ENCODE results near the gene ITGB4. TPM values are rescaled to one million over a fixed set of nuclear protein-coding genes. Genes with fewer than 3 reads are reported as not detected.

The ITGB4 gene
- total and polyA plus RNA-seq, 9 of the 15 experiments (the other 6 are each of a cell fraction or from before 2014, with no cell fraction given) = 0.05 to 2.8 (median 0.76) TPM; not detected in 3

DNA sequence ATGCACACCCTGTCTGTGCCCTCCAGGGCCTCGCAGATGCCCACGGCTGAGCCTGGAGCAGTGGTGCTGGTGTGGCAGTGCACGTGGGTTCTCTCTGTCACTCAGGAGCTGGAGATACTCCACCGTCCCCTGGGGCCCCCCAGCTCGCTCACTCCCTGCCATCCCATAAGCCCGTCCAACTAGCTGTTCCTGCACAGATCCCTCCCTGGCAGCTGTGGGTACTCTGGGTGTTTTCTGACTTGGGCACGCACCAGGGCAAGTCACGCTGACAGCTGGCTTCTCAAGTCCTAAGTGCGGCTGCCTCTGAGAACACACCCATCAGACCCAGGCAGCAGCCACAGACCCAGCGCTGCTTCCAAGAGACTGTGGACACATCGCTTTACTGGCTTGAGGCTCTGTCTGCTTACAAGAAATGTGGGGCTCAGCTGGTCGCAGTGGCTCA, 25.4 kb upstream of the ITGB4 start:
- 97% methylated on average over 12 of the region's 12 CpGs for WGBS (ENCODE audit: insufficient coverage, low coverage, missing lambda C conversion rate)
- no peak for FAIRE-seq

More for the DNA sequence above, 25.4 kb upstream of the ITGB4 start:
- Histone ChIP-seq H3K4me2 (ENCODE audit: insufficient read depth, low read length) (no peak overlapping the region), H4K20me1 (replicated peaks; ENCODE audit: control insufficient read depth, insufficient read depth, low read length) (0 out of 2 replicates have a peak, but pooled peaks cover 11% of the 10 kb centered on the region), H3K4me3 (no peak overlapping the region), H2AFZ (ENCODE audit: low read depth, low read length) (no peak overlapping the region), H3K79me2 (ENCODE audit: control insufficient read depth, insufficient read depth, low read length) (0 out of 3 replicates have a peak, but pooled peaks cover 4% of the 10 kb centered on the region), H3K9me3 (replicated peaks; ENCODE audit: control insufficient read depth, insufficient read depth, low read depth, low read length) (no peaks in the 10 kb centered on the region), H3K9ac (ENCODE audit: insufficient read depth in 1 of 2, low read depth in 2 of 2, low read length in 2 of 2) (peak overlapping the region in 1 of 2 experiments; percentile 33; a peak in 2 of 4 replicates), H3K9me1 (ENCODE audit: control insufficient read depth, insufficient read depth, low read length) (peaks cover 3% of the 10 kb centered on the region), H3K4me1 (replicated peaks in 1 of 2; ENCODE audit: control insufficient read depth in 2 of 2, insufficient read depth in 2 of 2, low read length in 2 of 2) (peaks cover 5% of the 10 kb centered on the region in 2 experiments; a peak in 4 of 5 replicates), H3K36me3 (ENCODE audit: control insufficient read depth, insufficient read depth, low read length) (peaks cover 86% of the 10 kb centered on the region; the same call in 2 of the 3 replicates), H3K27me3 (ENCODE audit: control insufficient read depth in 2 of 2, insufficient read depth in 2 of 2, low read length in 2 of 2) (no peaks in the 10 kb centered on the region), H3K27ac (ENCODE audit: extremely low read depth, low read depth, low read length) (no peak overlapping the region)
- TF ChIP-seq SMAD4 (CRISPR knock-in tag; conservative IDR thresholded peaks at IDR 0.05) = no peak
- TF ChIP-seq TSHZ1 (CRISPR knock-in tag; IDR thresholded peaks at IDR 0.05) = no peak
- TF ChIP-seq RFX7 (CRISPR knock-in tag; IDR thresholded peaks at IDR 0.05) = no peak
- no peak for TF ChIP-seq BMI1 (IDR thresholded peaks at IDR 0.05; ENCODE audit: low read length)
- no peak for TF ChIP-seq ZNF184 (CRISPR knock-in tag; IDR thresholded peaks at IDR 0.05)
- no peak for TF ChIP-seq IRF9 (tag; IDR thresholded peaks at IDR 0.05)
- in situ Hi-C loops (cut with MboI) = no loop called here
- POLR2A ChIA-PET = interaction anchor here (0.5 to 0.9 kb wide), 3 partner anchors 9 to 15 kb away, joined by 3 to 5 read pairs (median 4); no protein-coding TSS in a partner anchor
- CTCF ChIA-PET (ENCODE audit: low intra/inter-chr PET ratio) = no interaction called here
- intact Hi-C loops (cut with micrococcal nuclease) = no loop called here
- ATAC-seq (no peak), DNase-seq (ENCODE audit: extremely low read depth in 1 of 4, low spot score in 3 of 4) (no peak)
- BruUV-seq (replicated peaks) = no TSS peak

Measured in K562 (cell line).